A549 (cell line): ENCODE measurements around the gene SIK2. TPM values are rescaled to one million over a fixed set of nuclear protein-coding genes. Genes with fewer than 3 reads are reported as not detected.

Source experiments
- ATAC-seq, 2 experiments: fragments of 200-7000 bp in 1 of 2; fragments of >200 bp in 1 of 2; cut with Nextera tagmentation in 1 of 2; cut with Tn5 transposase in 1 of 2; 3 replicates each; pipeline versions ENCODE4 v1.8.0 to v1.9.1; 2018 to 2020; ENCODE audit warnings: mild to moderate bottlenecking in 1 of 2, moderate library complexity in 1 of 2
- CTCF ChIA-PET: fragments of 300-600 bp; sonication (Branson Sonifier 250); formaldehyde crosslinking; extraction: SDS; loops from one replicate; lab custom pipeline; 2021; ENCODE audit warnings: antibody characterized with exemption, inconsistent platforms; lab: Yijun Ruan, JAX
- POLR2A ChIA-PET: fragments of 350-600 bp; formaldehyde crosslinking; extraction: SDS; loops from one replicate; lab custom pipeline; 2021; ENCODE audit warnings: antibody characterized with exemption, inconsistent platforms; lab: Yijun Ruan, JAX
- DNase-seq, 2 experiments: peaks; one replicate each; pipeline versions ENCODE4 v3.0.0 to v3.0.0-alpha.2; 2011 to 2016; ENCODE audit warnings: low read depth in 1 of 2, low spot score in 1 of 2
- FAIRE-seq: peaks from 2 replicates; lab custom pipeline; 2011; peaks lifted over from hg19 to GRCh38; lab: Jason Lieb, UNC
- H3K27ac ChIP-seq, 2 experiments: fragments of >200 bp; sonication (Bioruptor Twin); formaldehyde crosslinking; 3 replicates each; pipeline ENCODE4 v1.5.1; 2016 to 2017
- H3K4me1 ChIP-seq: fragments of >200 bp; sonication (Bioruptor Twin); formaldehyde crosslinking; 3 replicates; pipeline ENCODE4 v1.6.1; 2016
- H3K4me2 ChIP-seq: fragments of >200 bp; sonication (Bioruptor Twin); formaldehyde crosslinking; 3 replicates; pipeline ENCODE4 v1.6.1; 2016
- H3K4me3 ChIP-seq: fragments of >200 bp; sonication (Bioruptor Twin); formaldehyde crosslinking; 3 replicates; pipeline ENCODE4 v1.5.1; 2016
- H3K9me3 ChIP-seq: fragments of >200 bp; sonication (Bioruptor Twin); formaldehyde crosslinking; 3 replicates; pipeline ENCODE4 v1.6.1; 2016
- ATOH8 ChIP-seq: fragments of 250-450 bp; sonication (Bioruptor Pico); IDR thresholded peaks from 2 replicates; pipeline ENCODE4 v1.5.0; 2020; ENCODE audit warnings: low read depth, mild to moderate bottlenecking, moderate library complexity
- CHD4 ChIP-seq: fragments of 200-600 bp; sonication (generic); IDR thresholded peaks from 2 replicates; pipeline ENCODE4 v1.6.1; 2016; ENCODE audit warnings: antibody characterized with exemption, mild to moderate bottlenecking, borderline replicate concordance
- EHMT2 ChIP-seq: fragments of 200-600 bp; sonication (generic); IDR thresholded peaks from 2 replicates; pipeline ENCODE4 v1.6.1; 2016; ENCODE audit warnings: antibody characterized with exemption, low read depth, mild to moderate bottlenecking, moderate library complexity
- ESRRA ChIP-seq: fragments of 150-350 bp; IDR thresholded peaks from 2 replicates; pipeline ENCODE4 v1.6.1; 2014; ENCODE audit warnings: mild to moderate bottlenecking, low read length, borderline replicate concordance
- FOSL2 ChIP-seq, 2 experiments: fragments of 450-650 bp in 1 of 2; fragments of >200 bp in 1 of 2; sonication (Bioruptor Twin) in 1 of 2; formaldehyde crosslinking; IDR thresholded peaks; 2 replicates each; pipeline versions ENCODE4 v1.5.0 to v1.6.1; 2016 to 2020; ENCODE audit warnings: mild to moderate bottlenecking in 1 of 2, moderate library complexity in 1 of 2
- FOXS1 ChIP-seq: fragments of 250-450 bp; sonication (Bioruptor Pico); IDR thresholded peaks from 2 replicates; pipeline ENCODE4 v1.5.0; 2020; ENCODE audit warnings: mild to moderate bottlenecking, moderate library complexity
- HOXA7 ChIP-seq: fragments of 250-450 bp; sonication (Bioruptor Pico); IDR thresholded peaks from 2 replicates; pipeline ENCODE4 v1.5.0; 2020; ENCODE audit warnings: mild to moderate bottlenecking, moderate library complexity
- HOXB13 ChIP-seq: fragments of 250-450 bp; sonication (Bioruptor Pico); IDR thresholded peaks from 2 replicates; pipeline ENCODE4 v1.5.0; 2020; ENCODE audit warnings: low read depth, mild to moderate bottlenecking, moderate library complexity
- JUN ChIP-seq, 2 experiments: fragments of >200 bp; sonication (Bioruptor Twin); formaldehyde crosslinking; IDR thresholded peaks; 2 replicates in 1 of 2; 3 replicates in 1 of 2; pipeline ENCODE4 v1.6.1; 2016 to 2017
- JUNB ChIP-seq: fragments of >200 bp; sonication (Bioruptor Twin); formaldehyde crosslinking; IDR thresholded peaks from 2 replicates; pipeline ENCODE4 v1.6.1; 2016
- KDM5A ChIP-seq: fragments of 200-600 bp; sonication (generic); IDR thresholded peaks from 2 replicates; pipeline ENCODE4 v1.6.1; 2016; ENCODE audit warnings: antibody characterized with exemption, mild to moderate bottlenecking
- PHF8 ChIP-seq: fragments of 200-600 bp; sonication (generic); IDR thresholded peaks from 2 replicates; pipeline ENCODE4 v1.6.1; 2016; ENCODE audit warnings: low read depth, mild to moderate bottlenecking, antibody characterized with exemption, moderate library complexity, borderline replicate concordance
- POLR2AphosphoS2 ChIP-seq: conservative IDR thresholded peaks from 2 replicates; pipeline ENCODE4 v1.6.1; 2012; ENCODE audit warnings: low read length, improper control_type of control experiment, inconsistent platforms
- RAD21 ChIP-seq, 2 experiments: fragments of >200 bp in 1 of 2; sonication (Bioruptor Twin) in 1 of 2; formaldehyde crosslinking in 1 of 2; IDR thresholded peaks in 1 of 2; conservative IDR thresholded peaks in 1 of 2; 2 replicates in 1 of 2; 3 replicates in 1 of 2; pipeline ENCODE4 v1.6.1; 2012 to 2018; ENCODE audit warnings: inconsistent platforms in 1 of 2
- RARB ChIP-seq: fragments of 250-450 bp; sonication (Bioruptor Pico); IDR thresholded peaks from 2 replicates; pipeline ENCODE4 v1.8.0; 2021; ENCODE audit warnings: mild to moderate bottlenecking, moderate library complexity
- RFX5 ChIP-seq: fragments of 450-650 bp; IDR thresholded peaks from 2 replicates; pipeline ENCODE4 v1.7.1; 2014; ENCODE audit warnings: antibody characterized with exemption, mild to moderate bottlenecking, moderate library complexity
- ZSCAN20 ChIP-seq: fragments of 250-450 bp; sonication (Bioruptor Pico); IDR thresholded peaks from 2 replicates; pipeline ENCODE4 v1.8.0; 2022; ENCODE audit warnings: mild to moderate bottlenecking, moderate library complexity
- WGBS: methylation state at CpG from one replicate; pipeline ENCODE4 v1.1.6; 2017; ENCODE audit errors: missing lambda C conversion rate; 5-methylcytosine and 5-hydroxymethylcytosine counted together
- polyA plus RNA-seq, 4 experiments: library from polyadenylated mRNA; depleted of rRNA in 3 of 4; stranded (reverse); fragments of >200 nt; fragmentation: RNase III in 1 of 4; extraction: RNeasy Plus Mini Kit Qiagen cat#74134 plus additional on column Dnase treatment in 1 of 4; gene quantifications; 2 replicates in 3 of 4; 3 replicates in 1 of 4; pipeline ENCODE4 v1.2.3, GENCODE V29; 2011 to 2017
- TF ChIP-seq, protein P1 (sequence below): fragments of 250-450 bp; sonication (Bioruptor Pico); IDR thresholded peaks from 2 replicates; pipeline ENCODE4 v1.5.0; 2021; ENCODE audit warnings: mild to moderate bottlenecking, moderate library complexity, borderline replicate concordance
- TF ChIP-seq, protein P2 (sequence below): fragments of 150-350 bp; IDR thresholded peaks from 2 replicates; pipeline ENCODE4 v1.6.1; 2014; ENCODE audit warnings: low read depth, mild to moderate bottlenecking, low read length
- TF ChIP-seq, protein P3 (sequence below): fragments of 450-650 bp; IDR thresholded peaks from 2 replicates; pipeline ENCODE4 v1.6.1; 2014; ENCODE audit warnings: antibody characterized with exemption
- TF ChIP-seq, protein P4 (sequence below): fragments of >200 bp; sonication (Bioruptor Twin); formaldehyde crosslinking; IDR thresholded peaks from 3 replicates; pipeline ENCODE4 v1.5.1; 2016

Gene SIK2
- polyA plus RNA-seq, 2 of the 4 experiments (the other 2 are of a cell fraction) = 4.5 to 9.0 TPM

GRCh38 chr11:111631024-111631665, 28.9 kb downstream of the SIK2 start:
- H3K27ac ChIP-seq = no peak overlapping the region
- ATAC-seq (no peak), FAIRE-seq (no peak), DNase-seq (no peak)
- no peak overlapping the region for H3K4me3 ChIP-seq
- CTCF ChIA-PET = interaction anchor here (1.2 to 1.5 kb wide), 2 partner anchors 14 to 17 kb away, joined by 4 read pairs; no protein-coding TSS in a partner anchor
- no peaks in the 10 kb centered on the region for H3K9me3 ChIP-seq
- H3K4me1 ChIP-seq = peaks cover 18% of the 10 kb centered on the region
- TF ChIP-seq RARB = no peak
- TF ChIP-seq RFX5 = no peak
- no peak for TF ChIP-seq FOSL2 (IDR thresholded peaks at IDR 0.05)
- TF ChIP-seq FOSL2 (CRISPR knock-in tag; IDR thresholded peaks at IDR 0.05) = no peak
- POLR2A ChIA-PET = no interaction called here
- H3K4me2 ChIP-seq = no peak overlapping the region

GRCh38 chr11:111631666-111632039, 29.4 kb downstream of the SIK2 start:
- FAIRE-seq = no peak
- 90% methylated on average over 3 of the region's 3 CpGs for WGBS

GRCh38 chr11:111632516-111633220, 30.4 kb downstream of the SIK2 start:
- Histone ChIP-seq H3K4me2 (no peak overlapping the region), H3K4me1 (peaks cover 16% of the 10 kb centered on the region), H3K4me3 (no peak overlapping the region), H3K27ac (no peak overlapping the region), H3K9me3 (no peaks in the 10 kb centered on the region)
- ATAC-seq (no peak), FAIRE-seq (no peak), DNase-seq (no peak)
- POLR2A ChIA-PET = no interaction called here
- 90% methylated on average over 4 of the region's 4 CpGs for WGBS
- TF ChIP-seq FOXS1 (CRISPR knock-in tag) (no peak), EHMT2 (no peak), POLR2AphosphoS2 (no peak), RARB (no peak), KDM5A (no peak), HOXA7 (CRISPR knock-in tag) (no peak), PHF8 (no peak), ATOH8 (no peak)
- TF ChIP-seq, protein P1, sequence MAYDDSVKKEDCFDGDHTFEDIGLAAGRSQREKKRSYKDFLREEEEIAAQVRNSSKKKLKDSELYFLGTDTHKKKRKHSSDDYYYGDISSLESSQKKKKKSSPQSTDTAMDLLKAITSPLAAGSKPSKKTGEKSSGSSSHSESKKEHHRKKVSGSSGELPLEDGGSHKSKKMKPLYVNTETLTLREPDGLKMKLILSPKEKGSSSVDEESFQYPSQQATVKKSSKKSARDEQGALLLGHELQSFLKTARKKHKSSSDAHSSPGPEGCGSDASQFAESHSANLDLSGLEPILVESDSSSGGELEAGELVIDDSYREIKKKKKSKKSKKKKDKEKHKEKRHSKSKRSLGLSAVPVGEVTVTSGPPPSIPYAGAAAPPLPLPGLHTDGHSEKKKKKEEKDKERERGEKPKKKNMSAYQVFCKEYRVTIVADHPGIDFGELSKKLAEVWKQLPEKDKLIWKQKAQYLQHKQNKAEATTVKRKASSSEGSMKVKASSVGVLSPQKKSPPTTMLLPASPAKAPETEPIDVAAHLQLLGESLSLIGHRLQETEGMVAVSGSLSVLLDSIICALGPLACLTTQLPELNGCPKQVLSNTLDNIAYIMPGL (CRISPR knock-in tag) = no peak
- TF ChIP-seq, protein P2, sequence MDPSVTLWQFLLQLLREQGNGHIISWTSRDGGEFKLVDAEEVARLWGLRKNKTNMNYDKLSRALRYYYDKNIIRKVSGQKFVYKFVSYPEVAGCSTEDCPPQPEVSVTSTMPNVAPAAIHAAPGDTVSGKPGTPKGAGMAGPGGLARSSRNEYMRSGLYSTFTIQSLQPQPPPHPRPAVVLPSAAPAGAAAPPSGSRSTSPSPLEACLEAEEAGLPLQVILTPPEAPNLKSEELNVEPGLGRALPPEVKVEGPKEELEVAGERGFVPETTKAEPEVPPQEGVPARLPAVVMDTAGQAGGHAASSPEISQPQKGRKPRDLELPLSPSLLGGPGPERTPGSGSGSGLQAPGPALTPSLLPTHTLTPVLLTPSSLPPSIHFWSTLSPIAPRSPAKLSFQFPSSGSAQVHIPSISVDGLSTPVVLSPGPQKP = no peak
- CTCF ChIA-PET = interaction anchor here (0.6 to 1.0 kb wide), 2 partner anchors 11 to 28 kb away, joined by 3 to 4 read pairs; no protein-coding TSS in a partner anchor

More at GRCh38 chr11:111631666-111632039, 29.4 kb downstream of the SIK2 start:
- ChIA-PET CTCF (interaction anchor here (1.2 to 1.5 kb wide), 2 partner anchors 14 to 17 kb away, joined by 4 read pairs; no protein-coding TSS in a partner anchor), POLR2A (no interaction called here)
- peaks cover 18% of the 10 kb centered on the region for H3K4me1 ChIP-seq
- H3K9me3 ChIP-seq = no peaks in the 10 kb centered on the region
- ATAC-seq (no peak), DNase-seq (no peak)
- no peak overlapping the region for H3K4me3 ChIP-seq
- TF ChIP-seq PHF8 (no peak), ESRRA (no peak), JUN (IDR thresholded peaks at IDR 0.05) (no peak), RFX5 (no peak), JUNB (no peak), HOXB13 (CRISPR knock-in tag) (no peak), CHD4 (no peak), RAD21 (conservative IDR thresholded peaks at IDR 0.05 in 1 of 2, IDR thresholded peaks at IDR 0.05 in 1 of 2) (no peak), ZSCAN20 (CRISPR knock-in tag) (no peak)
- TF ChIP-seq, protein P3, sequence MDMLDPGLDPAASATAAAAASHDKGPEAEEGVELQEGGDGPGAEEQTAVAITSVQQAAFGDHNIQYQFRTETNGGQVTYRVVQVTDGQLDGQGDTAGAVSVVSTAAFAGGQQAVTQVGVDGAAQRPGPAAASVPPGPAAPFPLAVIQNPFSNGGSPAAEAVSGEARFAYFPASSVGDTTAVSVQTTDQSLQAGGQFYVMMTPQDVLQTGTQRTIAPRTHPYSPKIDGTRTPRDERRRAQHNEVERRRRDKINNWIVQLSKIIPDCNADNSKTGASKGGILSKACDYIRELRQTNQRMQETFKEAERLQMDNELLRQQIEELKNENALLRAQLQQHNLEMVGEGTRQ = no peak
- TF ChIP-seq, protein P4, sequence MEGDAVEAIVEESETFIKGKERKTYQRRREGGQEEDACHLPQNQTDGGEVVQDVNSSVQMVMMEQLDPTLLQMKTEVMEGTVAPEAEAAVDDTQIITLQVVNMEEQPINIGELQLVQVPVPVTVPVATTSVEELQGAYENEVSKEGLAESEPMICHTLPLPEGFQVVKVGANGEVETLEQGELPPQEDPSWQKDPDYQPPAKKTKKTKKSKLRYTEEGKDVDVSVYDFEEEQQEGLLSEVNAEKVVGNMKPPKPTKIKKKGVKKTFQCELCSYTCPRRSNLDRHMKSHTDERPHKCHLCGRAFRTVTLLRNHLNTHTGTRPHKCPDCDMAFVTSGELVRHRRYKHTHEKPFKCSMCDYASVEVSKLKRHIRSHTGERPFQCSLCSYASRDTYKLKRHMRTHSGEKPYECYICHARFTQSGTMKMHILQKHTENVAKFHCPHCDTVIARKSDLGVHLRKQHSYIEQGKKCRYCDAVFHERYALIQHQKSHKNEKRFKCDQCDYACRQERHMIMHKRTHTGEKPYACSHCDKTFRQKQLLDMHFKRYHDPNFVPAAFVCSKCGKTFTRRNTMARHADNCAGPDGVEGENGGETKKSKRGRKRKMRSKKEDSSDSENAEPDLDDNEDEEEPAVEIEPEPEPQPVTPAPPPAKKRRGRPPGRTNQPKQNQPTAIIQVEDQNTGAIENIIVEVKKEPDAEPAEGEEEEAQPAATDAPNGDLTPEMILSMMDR = no peak
- H3K4me2 ChIP-seq = no peak overlapping the region
- no peak overlapping the region for H3K27ac ChIP-seq
